IMR-90 (cell line): Measurements from ENCODE around the gene ZNF775.

ENCODE experiments used
- BHLHE40 ChIP-seq: fragments of 150-350 bp; IDR thresholded peaks from 2 replicates; pipeline ENCODE4 v1.6.1; 2016; ENCODE audit warnings: mild to moderate bottlenecking, low read depth, low read length
- CEBPB ChIP-seq: IDR thresholded peaks from 2 replicates; pipeline ENCODE4 v1.6.1; 2012; ENCODE audit warnings: low read depth, low read length, improper control_type of control experiment
- CHD1 ChIP-seq: IDR thresholded peaks from 2 replicates; pipeline ENCODE4 v1.6.1; 2012; ENCODE audit warnings: low read depth, low read length, improper control_type of control experiment
- FOS ChIP-seq: fragments of 150-350 bp; IDR thresholded peaks from 2 replicates; pipeline ENCODE4 v1.6.1; 2016; ENCODE audit warnings: low read depth, low read length
- MAZ ChIP-seq: IDR thresholded peaks from 2 replicates; pipeline ENCODE4 v1.6.1; 2012; ENCODE audit warnings: low read depth, mild to moderate bottlenecking, low read length, improper control_type of control experiment, moderate library complexity, borderline replicate concordance
- MXI1 ChIP-seq: IDR thresholded peaks from 2 replicates; pipeline ENCODE4 v1.6.1; 2012; ENCODE audit warnings: low read depth, mild to moderate bottlenecking, low read length, moderate library complexity, borderline replicate concordance
- POLR2A ChIP-seq: IDR thresholded peaks from 2 replicates; pipeline ENCODE4 v1.6.1; 2012; ENCODE audit warnings: mild to moderate bottlenecking, low read depth, low read length
- RAD21 ChIP-seq: IDR thresholded peaks from 2 replicates; pipeline ENCODE4 v1.6.1; 2012; ENCODE audit warnings: low read length, improper control_type of control experiment
- RCOR1 ChIP-seq: IDR thresholded peaks from 2 replicates; pipeline ENCODE4 v1.6.1; 2012; ENCODE audit warnings: mild to moderate bottlenecking, low read length, improper control_type of control experiment; ENCODE audit not compliant: insufficient replicate concordance
- TF ChIP-seq, protein P1 (sequence below): conservative IDR thresholded peaks from 2 replicates; pipeline ENCODE4 v1.5.1; 2012; ENCODE audit warnings: mild to moderate bottlenecking, low read depth, low read length, improper control_type of control experiment
- TF ChIP-seq, protein P2 (sequence below): fragments of 150-350 bp; IDR thresholded peaks from 2 replicates; pipeline ENCODE4 v1.6.1; 2017; ENCODE audit warnings: mild to moderate bottlenecking, antibody characterized with exemption, low read length, low read depth

DNA sequence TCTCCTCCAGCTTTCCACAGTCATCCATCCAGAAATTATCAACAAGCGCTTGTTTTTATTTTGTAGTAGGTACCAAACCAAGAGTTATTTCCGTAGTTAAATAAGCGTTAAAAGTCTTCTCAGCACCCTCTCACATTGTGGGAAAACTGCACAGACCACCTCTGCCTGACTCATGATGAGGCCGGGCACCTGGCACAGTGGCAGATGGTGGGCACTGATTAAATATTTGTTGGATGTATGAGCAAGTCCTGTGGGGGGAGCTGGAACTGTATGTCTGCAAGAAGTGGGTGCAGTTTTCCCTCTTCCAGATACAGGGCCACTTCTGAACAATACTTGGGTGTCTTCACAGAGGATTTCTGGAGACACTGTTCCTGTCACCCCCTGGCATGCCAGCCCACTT is 15.8 kb upstream of the ZNF775 start:
- TF ChIP-seq POLR2A (no peak), CEBPB (no peak), BHLHE40 (no peak), MAZ (no peak), CHD1 (no peak), MXI1 (no peak), RAD21 (no peak), FOS (no peak), RCOR1 (no peak)
- TF ChIP-seq, protein P1, sequence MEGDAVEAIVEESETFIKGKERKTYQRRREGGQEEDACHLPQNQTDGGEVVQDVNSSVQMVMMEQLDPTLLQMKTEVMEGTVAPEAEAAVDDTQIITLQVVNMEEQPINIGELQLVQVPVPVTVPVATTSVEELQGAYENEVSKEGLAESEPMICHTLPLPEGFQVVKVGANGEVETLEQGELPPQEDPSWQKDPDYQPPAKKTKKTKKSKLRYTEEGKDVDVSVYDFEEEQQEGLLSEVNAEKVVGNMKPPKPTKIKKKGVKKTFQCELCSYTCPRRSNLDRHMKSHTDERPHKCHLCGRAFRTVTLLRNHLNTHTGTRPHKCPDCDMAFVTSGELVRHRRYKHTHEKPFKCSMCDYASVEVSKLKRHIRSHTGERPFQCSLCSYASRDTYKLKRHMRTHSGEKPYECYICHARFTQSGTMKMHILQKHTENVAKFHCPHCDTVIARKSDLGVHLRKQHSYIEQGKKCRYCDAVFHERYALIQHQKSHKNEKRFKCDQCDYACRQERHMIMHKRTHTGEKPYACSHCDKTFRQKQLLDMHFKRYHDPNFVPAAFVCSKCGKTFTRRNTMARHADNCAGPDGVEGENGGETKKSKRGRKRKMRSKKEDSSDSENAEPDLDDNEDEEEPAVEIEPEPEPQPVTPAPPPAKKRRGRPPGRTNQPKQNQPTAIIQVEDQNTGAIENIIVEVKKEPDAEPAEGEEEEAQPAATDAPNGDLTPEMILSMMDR = no peak
- TF ChIP-seq, protein P2, sequence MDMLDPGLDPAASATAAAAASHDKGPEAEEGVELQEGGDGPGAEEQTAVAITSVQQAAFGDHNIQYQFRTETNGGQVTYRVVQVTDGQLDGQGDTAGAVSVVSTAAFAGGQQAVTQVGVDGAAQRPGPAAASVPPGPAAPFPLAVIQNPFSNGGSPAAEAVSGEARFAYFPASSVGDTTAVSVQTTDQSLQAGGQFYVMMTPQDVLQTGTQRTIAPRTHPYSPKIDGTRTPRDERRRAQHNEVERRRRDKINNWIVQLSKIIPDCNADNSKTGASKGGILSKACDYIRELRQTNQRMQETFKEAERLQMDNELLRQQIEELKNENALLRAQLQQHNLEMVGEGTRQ = no peak
